Vagina (tissue), 2 donors: Measurements from ENCODE around the gene RUNDC1. TPM values are rescaled to one million over a fixed set of nuclear protein-coding genes. Genes with fewer than 3 reads are reported as not detected.
A peak's percentile ranks its signal among the peaks of the same experiment; 100 is the strongest.

ENCODE experiments used
- DNase-seq, 2 donors: peaks; one replicate each; pipeline ENCODE4 v3.0.0-alpha.2; 2017; ENCODE audit errors: extremely low spot score in 2 of 2
- H3K27ac ChIP-seq: fragments of 200-600 bp; sonication (generic); one replicate; pipeline ENCODE4 v1.5.1; 2019
- H3K27me3 ChIP-seq: fragments of 200-600 bp; sonication (generic); one replicate; pipeline ENCODE4 v1.5.1; 2019
- H3K36me3 ChIP-seq, 2 donors: fragments of 200-600 bp; sonication (generic); one replicate each; pipeline ENCODE4 v1.5.1; 2017 to 2019
- H3K4me1 ChIP-seq: fragments of 200-600 bp; sonication (generic); one replicate; pipeline ENCODE4 v1.5.1; 2019
- H3K4me3 ChIP-seq, 2 donors: fragments of 200-600 bp; sonication (generic); 1 replicate in 1 of 2; 2 replicates in 1 of 2; pipeline ENCODE4 v1.5.1; 2016 to 2019
- H3K9me3 ChIP-seq: fragments of 200-600 bp; sonication (generic); one replicate; pipeline ENCODE4 v1.5.1; 2019
- CTCF ChIP-seq, 3 experiments: fragments of 450-650 bp in 2 of 3; fragments of 200-600 bp in 1 of 3; sonication (generic) in 1 of 3; IDR thresholded peaks; one replicate each; pipeline ENCODE4 v1.5.1; 2017 to 2019; ENCODE audit warnings: antibody characterized with exemption in 3 of 3, mild to moderate bottlenecking in 2 of 3, moderate library complexity in 2 of 3
- POLR2A ChIP-seq, 2 donors: fragments of 450-650 bp; IDR thresholded peaks; one replicate each; pipeline ENCODE4 v1.6.1; 2017; ENCODE audit warnings: antibody characterized with exemption in 2 of 2, mild to moderate bottlenecking in 2 of 2, moderate library complexity in 2 of 2
- POLR2AphosphoS5 ChIP-seq, 2 donors: sonication (generic); formaldehyde crosslinking; IDR thresholded peaks; one replicate each; pipeline ENCODE4 v1.9.0; 2017; ENCODE audit warnings: antibody characterized with exemption in 2 of 2, mild to moderate bottlenecking in 2 of 2, low read depth in 1 of 2; ENCODE audit not compliant: insufficient read depth in 1 of 2
- intact Hi-C: fragments of 100-400 bp; cut with DNase I; formaldehyde crosslinking; loops from one replicate; pipeline ENCODE4 v1.15.1; 2023
- total RNA-seq: library from RNA; depleted of rRNA; stranded (reverse); fragments of >200 nt; gene quantifications from one replicate; pipeline ENCODE4 v1.2.3, GENCODE V29; 2016

The RUNDC1 gene
- total RNA-seq = 21.4 TPM

GRCh38 chr17:42980274-42980765, at the start of gene RUNDC1:
Gene RUNDC1, plus strand, starts transcription at chr17:42980565. Its CDS starts 12 bp downstream, at chr17:42980577.
- no peak for TF ChIP-seq POLR2A (IDR thresholded peaks at IDR 0.05)
- TF ChIP-seq CTCF (IDR thresholded peaks at IDR 0.05) = no peak
- TF ChIP-seq POLR2AphosphoS5 (IDR thresholded peaks at IDR 0.05; ENCODE audit: insufficient read depth in 1 of 2, low read depth in 1 of 2) = peak; percentile 66 to 77
- H3K36me3 ChIP-seq = no peaks in the 10 kb centered on the region
- peaks cover 26% of the 10 kb centered on the region for H3K4me1 ChIP-seq
- H3K4me3 ChIP-seq = peak within 1 kb of the TSS; percentile 77 to 88
- intact Hi-C loops = no loop called here
- no peaks in the 10 kb centered on the region for H3K9me3 ChIP-seq
- no peaks in the 10 kb centered on the region for H3K27me3 ChIP-seq
- no peak for DNase-seq
- H3K27ac ChIP-seq = peak within 1 kb of the TSS; percentile 68

- intact Hi-C loops = loop anchor here (2.0 kb wide), 1 partner anchor 91 kb away; no protein-coding TSS in a partner anchor
These were observed 42.4 kb upstream of the RUNDC1 start for GRCh38 chr17:42937712-42938596.

GRCh38 chr17:42944211-42944610, 36.2 kb upstream of the RUNDC1 start:
- TF ChIP-seq CTCF (IDR thresholded peaks at IDR 0.05) (no peak), POLR2A (IDR thresholded peaks at IDR 0.05) (no peak), POLR2AphosphoS5 (IDR thresholded peaks at IDR 0.05; ENCODE audit: insufficient read depth in 1 of 2, low read depth in 1 of 2) (no peak)
- Histone ChIP-seq H3K36me3 (peaks cover 0 to 10% of the 10 kb centered on the region in 2 donors), H3K4me3 (no peak overlapping the region), H3K27me3 (no peaks in the 10 kb centered on the region), H3K9me3 (no peaks in the 10 kb centered on the region), H3K4me1 (no peaks in the 10 kb centered on the region), H3K27ac (no peak overlapping the region)
- DNase-seq = no peak
- intact Hi-C loops = no loop called here

More at GRCh38 chr17:42937712-42938596, 42.4 kb upstream of the RUNDC1 start:
- no peak overlapping the region for H3K27ac ChIP-seq
- DNase-seq = no peak
- TF ChIP-seq CTCF (IDR thresholded peaks at IDR 0.05) (peak; percentile 34 to 54 (median 38)), POLR2AphosphoS5 (IDR thresholded peaks at IDR 0.05; ENCODE audit: insufficient read depth in 1 of 2, low read depth in 1 of 2) (no peak)
- H3K4me1 ChIP-seq = no peaks in the 10 kb centered on the region
- no peak overlapping the region for H3K4me3 ChIP-seq
- no peaks in the 10 kb centered on the region for H3K27me3 ChIP-seq
- H3K36me3 ChIP-seq = no peaks in the 10 kb centered on the region
- no peaks in the 10 kb centered on the region for H3K9me3 ChIP-seq

- TF ChIP-seq CTCF (IDR thresholded peaks at IDR 0.05) = no peak
- TF ChIP-seq POLR2AphosphoS5 (IDR thresholded peaks at IDR 0.05; ENCODE audit: insufficient read depth in 1 of 2, low read depth in 1 of 2) = no peak
- TF ChIP-seq POLR2A (IDR thresholded peaks at IDR 0.05) = no peak
- H3K27ac ChIP-seq = no peak overlapping the region
- intact Hi-C loops = no loop called here
- H3K4me1 ChIP-seq = no peaks in the 10 kb centered on the region
- DNase-seq = no peak
- H3K27me3 ChIP-seq = no peaks in the 10 kb centered on the region
- peaks cover 0 to 36% of the 10 kb centered on the region in 2 donors for H3K36me3 ChIP-seq
- H3K9me3 ChIP-seq = no peaks in the 10 kb centered on the region
- H3K4me3 ChIP-seq = no peak overlapping the region
These were observed 33.6 kb upstream of the RUNDC1 start for GRCh38 chr17:42946812-42947211.
